ENCODE results near the gene BCS1L. TPM values are rescaled to one million over a fixed set of nuclear protein-coding genes. Genes with fewer than 3 reads are reported as not detected.

BCS1L gene
- total RNA-seq, 2 donors from 2014 or later, result 30.2 to 40.1 TPM

GRCh38 chr2:218664653-218665052 lies 5.2 kb downstream of the BCS1L start:
- peaks cover 49% of the 10 kb centered on the region for H3K36me3 ChIP-seq
- no peak overlapping the region for H3K27ac ChIP-seq
- no peaks in the 10 kb centered on the region for H3K9me3 ChIP-seq
- no peak overlapping the region for H3K4me3 ChIP-seq
- DNase-seq (ENCODE audit: low spot score), result no peak
- no peaks in the 10 kb centered on the region for H3K27me3 ChIP-seq (replicated peaks; ENCODE audit: insufficient read depth)
- peaks cover 0 to 8% of the 10 kb centered on the region in 2 donors for H3K4me1 ChIP-seq (ENCODE audit: control insufficient read depth in 1 of 2, low read depth in 2 of 2)
- ATAC-seq (ENCODE audit: insufficient number of reproducible peaks, low FRiP score, low read depth), result no peak
- TF ChIP-seq CTCF (IDR thresholded peaks at IDR 0.05), result no peak

- DNase-seq (ENCODE audit: low spot score), result no peak
Measured at GRCh38 chr2:218671097-218671653, 11.7 kb downstream of the BCS1L start.

GRCh38 chr2:218671654-218672566 lies 12.4 kb downstream of the BCS1L start, which contains the start of the genes RNF25 and STK36:
Gene RNF25, minus strand, starts transcription at chr2:218672002. Its CDS starts 32 bp downstream, at chr2:218671970.
Gene STK36, plus strand, starts transcription at chr2:218672086. Its CDS starts 744 bp downstream, at chr2:218672830.
- DNase-seq (ENCODE audit: low spot score) (peak; percentile 64), ATAC-seq (ENCODE audit: insufficient number of reproducible peaks, low FRiP score, low read depth) (peak; percentile 77)
- no peaks in the 10 kb centered on the region for H3K27me3 ChIP-seq (replicated peaks; ENCODE audit: insufficient read depth)
- H3K36me3 ChIP-seq, result peaks cover 16% of the 10 kb centered on the region
- H3K4me1 ChIP-seq (ENCODE audit: control insufficient read depth in 1 of 2, low read depth in 2 of 2), result peaks cover 12 to 18% of the 10 kb centered on the region in 2 donors
- no peak for TF ChIP-seq CTCF (IDR thresholded peaks at IDR 0.05)
- H3K9me3 ChIP-seq, result no peaks in the 10 kb centered on the region
- peak within 1 kb of the TSS; percentile 82 to 88 for H3K27ac ChIP-seq
- H3K4me3 ChIP-seq, result peak within 1 kb of the TSS; percentile 95

More at GRCh38 chr2:218671097-218671653, 11.7 kb downstream of the BCS1L start:
- no peak for TF ChIP-seq CTCF (IDR thresholded peaks at IDR 0.05)
- H3K9me3 ChIP-seq, result no peaks in the 10 kb centered on the region
- no peaks in the 10 kb centered on the region for H3K27me3 ChIP-seq (replicated peaks; ENCODE audit: insufficient read depth)
- peak overlapping the region; percentile 95 for H3K4me3 ChIP-seq
- no peak for ATAC-seq (ENCODE audit: insufficient number of reproducible peaks, low FRiP score, low read depth)
- peaks cover 12 to 18% of the 10 kb centered on the region in 2 donors for H3K4me1 ChIP-seq (ENCODE audit: control insufficient read depth in 1 of 2, low read depth in 2 of 2)
- H3K27ac ChIP-seq, result peak overlapping the region; percentile 82 to 88
- peaks cover 22% of the 10 kb centered on the region for H3K36me3 ChIP-seq

- Histone ChIP-seq H3K27me3 (replicated peaks; ENCODE audit: insufficient read depth) (no peaks in the 10 kb centered on the region), H3K36me3 (peaks cover 14% of the 10 kb centered on the region), H3K4me3 (no peak overlapping the region), H3K4me1 (ENCODE audit: control insufficient read depth in 1 of 2, low read depth in 2 of 2) (no peaks in the 10 kb centered on the region), H3K27ac (no peak overlapping the region), H3K9me3 (no peaks in the 10 kb centered on the region)
- ATAC-seq (ENCODE audit: insufficient number of reproducible peaks, low FRiP score, low read depth), result no peak
- no peak for TF ChIP-seq CTCF (IDR thresholded peaks at IDR 0.05)
- DNase-seq (ENCODE audit: low spot score), result no peak
Measured at GRCh38 chr2:218679119-218679518, 19.6 kb downstream of the BCS1L start.

- no peak overlapping the region for H3K27ac ChIP-seq
- no peak for ATAC-seq (ENCODE audit: insufficient number of reproducible peaks, low FRiP score, low read depth)
- H3K4me1 ChIP-seq (ENCODE audit: control insufficient read depth in 1 of 2, low read depth in 2 of 2), result no peaks in the 10 kb centered on the region
- no peak for DNase-seq (ENCODE audit: low spot score)
- H3K4me3 ChIP-seq, result no peak overlapping the region
- no peak for TF ChIP-seq CTCF (IDR thresholded peaks at IDR 0.05)
- no peaks in the 10 kb centered on the region for H3K9me3 ChIP-seq
- no peaks in the 10 kb centered on the region for H3K27me3 ChIP-seq (replicated peaks; ENCODE audit: insufficient read depth)
- H3K36me3 ChIP-seq, result peaks cover 14% of the 10 kb centered on the region
Measured at GRCh38 chr2:218680061-218680460, 20.6 kb downstream of the BCS1L start.

All from thoracic aorta (tissue), 2 donors.